GM12878 (cell line): ENCODE measurements around the gene LRRC55. TPM values are rescaled to one million over a fixed set of nuclear protein-coding genes. Genes with fewer than 3 reads are reported as not detected.

Source experiments
- ASH2L ChIP-seq: fragments of 300-600, 200-600 bp; sonication (generic); IDR thresholded peaks from 2 replicates; pipeline ENCODE4 v1.6.1; 2017; ENCODE audit warnings: low read depth, mild to moderate bottlenecking, borderline replicate concordance
- ATF2 ChIP-seq: IDR thresholded peaks from 2 replicates; pipeline ENCODE4 v1.6.1; 2012; ENCODE audit warnings: low read length, inconsistent platforms
- BACH1 ChIP-seq: fragments of 450-650 bp; IDR thresholded peaks from 2 replicates; pipeline ENCODE4 v1.6.1; 2017; ENCODE audit warnings: mild to moderate bottlenecking, borderline replicate concordance
- CUX1 ChIP-seq: IDR thresholded peaks from 2 replicates; pipeline ENCODE4 v1.6.1; 2012; ENCODE audit warnings: improper control_type of control experiment, low read depth, low read length; ENCODE audit not compliant: insufficient replicate concordance
- IKZF1 ChIP-seq: fragments of 450-650 bp; conservative IDR thresholded peaks from 2 replicates; pipeline ENCODE4 v1.6.1; 2017; ENCODE audit warnings: antibody characterized with exemption, mild to moderate bottlenecking
- MLLT1 ChIP-seq: fragments of 450-650 bp; IDR thresholded peaks from 2 replicates; pipeline ENCODE4 v1.6.1; 2016; ENCODE audit warnings: mild to moderate bottlenecking
- MXI1 ChIP-seq: fragments of 150-350 bp; IDR thresholded peaks from 2 replicates; pipeline ENCODE4 v1.6.1; 2011; ENCODE audit warnings: low read depth, mild to moderate bottlenecking, inconsistent platforms, low read length, improper control_type of control experiment
- POLR2A ChIP-seq: IDR thresholded peaks from 2 replicates; pipeline ENCODE4 v1.6.1; 2011; ENCODE audit warnings: low read depth, mild to moderate bottlenecking, low read length
- PRDM15 ChIP-seq: fragments of 450-650 bp; formaldehyde crosslinking; IDR thresholded peaks from 2 replicates; pipeline ENCODE4 v1.4.0; 2020; ENCODE audit warnings: mild to moderate bottlenecking, moderate library complexity
- SMAD5 ChIP-seq: IDR thresholded peaks from 2 replicates; pipeline ENCODE4 v1.6.1; 2016; ENCODE audit warnings: antibody characterized with exemption, low read depth
- polyA plus RNA-seq, 11 experiments: library from polyadenylated mRNA; depleted of rRNA in 4 of 11; unstranded in 6 of 11; stranded (reverse) in 5 of 11; fragments of >200 nt; fragmentation: Nextera tagmentation in 4 of 11; fragmentation: Illumina TruSeq in 1 of 11; extraction: Ambion mirVana in 4 of 11; extraction: Trizol in 1 of 11; gene quantifications; 1 replicate in 1 of 11; 2 replicates in 10 of 11; pipeline versions ENCODE4 v1.2.1 to v1.2.3, GENCODE V29; 2011 to 2016; ENCODE audit warnings: inconsistent platforms in 2 of 11, missing spikeins in 2 of 11, low read depth in 1 of 11
- total RNA-seq, 4 experiments: library from RNA; depleted of rRNA in 3 of 4; stranded (reverse); fragments of >200 nt in 3 of 4; fragmentation: Illumina TruSeq in 1 of 4; extraction: Trizol in 1 of 4; gene quantifications; 2 replicates each; pipeline versions ENCODE4 v1.2.1 to v1.2.3, GENCODE V29; 2013 to 2021
- TF ChIP-seq, protein P1 (sequence below): fragments of 450-650 bp; IDR thresholded peaks from 2 replicates; pipeline ENCODE4 v1.6.1; 2017; ENCODE audit warnings: low read depth, mild to moderate bottlenecking, moderate library complexity
- TF ChIP-seq, protein P2 (sequence below): fragments of 450-650 bp; IDR thresholded peaks from 2 replicates; pipeline ENCODE4 v1.6.1; 2016; ENCODE audit warnings: mild to moderate bottlenecking, moderate library complexity, borderline replicate concordance

LRRC55 gene
- total and polyA plus RNA-seq, 10 of the 15 experiments (the other 5 are each of a cell fraction or from before 2014, with no cell fraction given) = 0.01 to 0.04 TPM; not detected in 8

DNA sequence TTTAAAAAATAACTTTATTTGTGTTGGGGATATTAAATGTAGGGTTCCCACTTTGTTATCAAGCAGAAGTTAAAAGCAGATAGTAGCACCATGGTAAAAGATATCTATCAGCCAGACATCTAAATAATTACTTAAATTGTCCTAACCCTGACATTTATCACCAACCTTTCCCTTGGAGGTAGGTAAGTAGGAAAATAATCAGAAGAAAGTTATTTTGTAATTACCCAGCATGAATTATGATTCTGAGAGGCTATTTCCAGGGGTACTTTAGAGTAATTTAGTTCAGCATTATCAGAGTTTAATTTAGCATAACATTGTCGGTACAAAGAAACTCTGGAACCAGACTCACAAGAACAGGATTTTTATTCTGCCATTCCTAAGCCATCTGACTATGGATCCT, 23.2 kb upstream of the LRRC55 start (continued):
- TF ChIP-seq ATF2 = no peak
- TF ChIP-seq, protein P1, sequence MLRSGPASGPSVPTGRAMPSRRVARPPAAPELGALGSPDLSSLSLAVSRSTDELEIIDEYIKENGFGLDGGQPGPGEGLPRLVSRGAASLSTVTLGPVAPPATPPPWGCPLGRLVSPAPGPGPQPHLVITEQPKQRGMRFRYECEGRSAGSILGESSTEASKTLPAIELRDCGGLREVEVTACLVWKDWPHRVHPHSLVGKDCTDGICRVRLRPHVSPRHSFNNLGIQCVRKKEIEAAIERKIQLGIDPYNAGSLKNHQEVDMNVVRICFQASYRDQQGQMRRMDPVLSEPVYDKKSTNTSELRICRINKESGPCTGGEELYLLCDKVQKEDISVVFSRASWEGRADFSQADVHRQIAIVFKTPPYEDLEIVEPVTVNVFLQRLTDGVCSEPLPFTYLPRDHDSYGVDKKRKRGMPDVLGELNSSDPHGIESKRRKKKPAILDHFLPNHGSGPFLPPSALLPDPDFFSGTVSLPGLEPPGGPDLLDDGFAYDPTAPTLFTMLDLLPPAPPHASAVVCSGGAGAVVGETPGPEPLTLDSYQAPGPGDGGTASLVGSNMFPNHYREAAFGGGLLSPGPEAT = no peak
- no peak for TF ChIP-seq SMAD5
- TF ChIP-seq ASH2L = no peak
- no peak for TF ChIP-seq POLR2A
- TF ChIP-seq MLLT1 = no peak
- TF ChIP-seq PRDM15 (CRISPR knock-in tag) = no peak
- TF ChIP-seq CUX1 = no peak
- no peak for TF ChIP-seq IKZF1
- no peak for TF ChIP-seq MXI1
- TF ChIP-seq, protein P2, sequence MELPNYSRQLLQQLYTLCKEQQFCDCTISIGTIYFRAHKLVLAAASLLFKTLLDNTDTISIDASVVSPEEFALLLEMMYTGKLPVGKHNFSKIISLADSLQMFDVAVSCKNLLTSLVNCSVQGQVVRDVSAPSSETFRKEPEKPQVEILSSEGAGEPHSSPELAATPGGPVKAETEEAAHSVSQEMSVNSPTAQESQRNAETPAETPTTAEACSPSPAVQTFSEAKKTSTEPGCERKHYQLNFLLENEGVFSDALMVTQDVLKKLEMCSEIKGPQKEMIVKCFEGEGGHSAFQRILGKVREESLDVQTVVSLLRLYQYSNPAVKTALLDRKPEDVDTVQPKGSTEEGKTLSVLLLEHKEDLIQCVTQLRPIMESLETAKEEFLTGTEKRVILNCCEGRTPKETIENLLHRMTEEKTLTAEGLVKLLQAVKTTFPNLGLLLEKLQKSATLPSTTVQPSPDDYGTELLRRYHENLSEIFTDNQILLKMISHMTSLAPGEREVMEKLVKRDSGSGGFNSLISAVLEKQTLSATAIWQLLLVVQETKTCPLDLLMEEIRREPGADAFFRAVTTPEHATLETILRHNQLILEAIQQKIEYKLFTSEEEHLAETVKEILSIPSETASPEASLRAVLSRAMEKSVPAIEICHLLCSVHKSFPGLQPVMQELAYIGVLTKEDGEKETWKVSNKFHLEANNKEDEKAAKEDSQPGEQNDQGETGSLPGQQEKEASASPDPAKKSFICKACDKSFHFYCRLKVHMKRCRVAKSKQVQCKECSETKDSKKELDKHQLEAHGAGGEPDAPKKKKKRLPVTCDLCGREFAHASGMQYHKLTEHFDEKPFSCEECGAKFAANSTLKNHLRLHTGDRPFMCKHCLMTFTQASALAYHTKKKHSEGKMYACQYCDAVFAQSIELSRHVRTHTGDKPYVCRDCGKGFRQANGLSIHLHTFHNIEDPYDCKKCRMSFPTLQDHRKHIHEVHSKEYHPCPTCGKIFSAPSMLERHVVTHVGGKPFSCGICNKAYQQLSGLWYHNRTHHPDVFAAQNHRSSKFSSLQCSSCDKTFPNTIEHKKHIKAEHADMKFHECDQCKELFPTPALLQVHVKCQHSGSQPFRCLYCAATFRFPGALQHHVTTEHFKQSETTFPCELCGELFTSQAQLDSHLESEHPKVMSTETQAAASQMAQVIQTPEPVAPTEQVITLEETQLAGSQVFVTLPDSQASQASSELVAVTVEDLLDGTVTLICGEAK = no peak
- no peak for TF ChIP-seq BACH1
